Parathyroid adenoma (tissue), 2 donors: ENCODE results near the gene TSPAN11.
"Not testable (repeated sequence)": the region's sequence is repeated elsewhere in the genome, so short reads cannot be mapped to it uniquely, and the experiment has no call there.

Experiments
- H2AFZ ChIP-seq: fragments of 300-600 bp; sonication (generic); one replicate; pipeline ENCODE4 v1.7.0; 2017; ENCODE audit warnings: antibody characterized with exemption, mild to moderate bottlenecking
- H3K27ac ChIP-seq: fragments of 300-600 bp; sonication (generic); one replicate; pipeline ENCODE4 v1.7.0; 2017
- H3K27me3 ChIP-seq: fragments of 300-600 bp; sonication (generic); one replicate; pipeline ENCODE4 v1.7.0; 2017; ENCODE audit warnings: low read length; ENCODE audit not compliant: control insufficient read depth, insufficient read depth
- H3K36me3 ChIP-seq: fragments of 300-600 bp; sonication (generic); one replicate; pipeline ENCODE4 v1.7.0; 2017; ENCODE audit warnings: low read length; ENCODE audit not compliant: control insufficient read depth, insufficient read depth
- H3K4me1 ChIP-seq: fragments of 300-600 bp; sonication (generic); one replicate; pipeline ENCODE4 v1.7.0; 2017; ENCODE audit warnings: control low read depth
- H3K4me2 ChIP-seq: fragments of 300-600 bp; sonication (generic); one replicate; pipeline ENCODE4 v1.7.0; 2017; ENCODE audit warnings: low read length
- H3K4me3 ChIP-seq: fragments of 300-600 bp; sonication (generic); one replicate; pipeline ENCODE4 v1.7.0; 2017; ENCODE audit warnings: low read depth, low read length
- H3K79me2 ChIP-seq: fragments of 300-600 bp; sonication (generic); one replicate; pipeline ENCODE4 v1.7.0; 2017; ENCODE audit warnings: control low read depth
- H3K9ac ChIP-seq: fragments of 300-600 bp; sonication (generic); one replicate; pipeline ENCODE4 v1.7.0; 2017; ENCODE audit warnings: mild to moderate bottlenecking
- H3K9me3 ChIP-seq: fragments of 300-600 bp; sonication (generic); one replicate; pipeline ENCODE4 v1.7.0; 2017; ENCODE audit warnings: low read length; ENCODE audit not compliant: control insufficient read depth
- TF ChIP-seq, protein P1 (sequence below): fragments of 300-600 bp; sonication (generic); IDR thresholded peaks from one replicate; pipeline ENCODE4 v1.7.0; 2017; ENCODE audit warnings: antibody characterized with exemption, mild to moderate bottlenecking
- donor health status: primary hyperparathyroidism.

The TSPAN11 gene

DNA sequence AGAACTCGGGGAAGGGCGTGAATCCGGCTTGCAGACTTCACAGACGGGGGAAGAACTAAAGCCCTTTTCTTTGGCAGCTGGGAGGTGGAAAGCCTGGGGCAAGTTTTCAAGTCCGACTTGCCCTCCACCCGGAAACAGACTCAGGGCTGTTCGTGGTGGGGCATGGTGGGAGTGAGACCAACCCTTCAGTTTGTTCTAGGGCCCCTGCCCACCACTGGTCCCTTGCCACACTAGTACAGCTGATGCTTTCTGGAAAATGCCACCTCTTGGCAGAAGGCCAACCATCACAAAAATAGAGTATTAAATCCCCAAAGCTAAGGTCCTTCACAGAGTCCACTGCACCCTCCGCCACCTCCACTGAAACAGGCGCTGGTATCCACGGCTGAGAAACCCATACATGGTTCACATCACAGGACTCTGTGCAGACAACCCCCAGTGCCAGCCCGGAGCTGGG is 96.8 kb downstream of the TSPAN11 start:
- TF ChIP-seq, protein P1, sequence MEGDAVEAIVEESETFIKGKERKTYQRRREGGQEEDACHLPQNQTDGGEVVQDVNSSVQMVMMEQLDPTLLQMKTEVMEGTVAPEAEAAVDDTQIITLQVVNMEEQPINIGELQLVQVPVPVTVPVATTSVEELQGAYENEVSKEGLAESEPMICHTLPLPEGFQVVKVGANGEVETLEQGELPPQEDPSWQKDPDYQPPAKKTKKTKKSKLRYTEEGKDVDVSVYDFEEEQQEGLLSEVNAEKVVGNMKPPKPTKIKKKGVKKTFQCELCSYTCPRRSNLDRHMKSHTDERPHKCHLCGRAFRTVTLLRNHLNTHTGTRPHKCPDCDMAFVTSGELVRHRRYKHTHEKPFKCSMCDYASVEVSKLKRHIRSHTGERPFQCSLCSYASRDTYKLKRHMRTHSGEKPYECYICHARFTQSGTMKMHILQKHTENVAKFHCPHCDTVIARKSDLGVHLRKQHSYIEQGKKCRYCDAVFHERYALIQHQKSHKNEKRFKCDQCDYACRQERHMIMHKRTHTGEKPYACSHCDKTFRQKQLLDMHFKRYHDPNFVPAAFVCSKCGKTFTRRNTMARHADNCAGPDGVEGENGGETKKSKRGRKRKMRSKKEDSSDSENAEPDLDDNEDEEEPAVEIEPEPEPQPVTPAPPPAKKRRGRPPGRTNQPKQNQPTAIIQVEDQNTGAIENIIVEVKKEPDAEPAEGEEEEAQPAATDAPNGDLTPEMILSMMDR, result no peak
- Histone ChIP-seq H3K4me3 (no peak overlapping the region), H3K4me2 (no peak overlapping the region), H2AFZ (no peak overlapping the region), H3K36me3 (no peaks in the 10 kb centered on the region), H3K27me3 (no peaks in the 10 kb centered on the region), H3K9me3 (no peaks in the 10 kb centered on the region), H3K4me1 (no peaks in the 10 kb centered on the region), H3K9ac (no peak overlapping the region), H3K79me2 (no peaks in the 10 kb centered on the region), H3K27ac (no peak overlapping the region)

DNA sequence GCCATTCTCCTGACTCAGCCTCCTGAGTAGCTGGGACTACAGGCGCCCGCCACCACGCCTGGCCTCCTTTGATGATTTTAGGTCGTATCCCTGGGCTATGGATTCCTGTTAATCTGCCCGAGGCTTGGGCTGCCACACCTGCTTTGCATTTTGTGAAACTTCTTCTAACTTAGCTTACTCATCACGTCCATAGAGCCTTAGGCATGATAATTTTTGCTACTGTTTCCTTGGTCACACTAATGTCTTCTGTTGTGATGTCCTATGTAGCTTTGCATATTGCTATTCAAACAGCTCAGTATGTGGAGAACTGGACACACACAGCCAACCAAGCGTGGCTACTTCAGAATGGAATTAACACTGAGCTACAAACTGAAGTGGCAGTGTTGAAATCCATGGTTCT is 99.7 kb downstream of the TSPAN11 start:
- Histone ChIP-seq H3K79me2 (no peaks in the 10 kb centered on the region), H3K27ac (no peak overlapping the region), H2AFZ (no peak overlapping the region), H3K36me3 (no peaks in the 10 kb centered on the region), H3K4me1 (no peaks in the 10 kb centered on the region), H3K4me2 (no peak overlapping the region), H3K9me3 (no peaks in the 10 kb centered on the region), H3K9ac (no peak overlapping the region), H3K27me3 (no peaks in the 10 kb centered on the region), H3K4me3 (no peak overlapping the region)
- TF ChIP-seq, protein P1, result no peak

DNA sequence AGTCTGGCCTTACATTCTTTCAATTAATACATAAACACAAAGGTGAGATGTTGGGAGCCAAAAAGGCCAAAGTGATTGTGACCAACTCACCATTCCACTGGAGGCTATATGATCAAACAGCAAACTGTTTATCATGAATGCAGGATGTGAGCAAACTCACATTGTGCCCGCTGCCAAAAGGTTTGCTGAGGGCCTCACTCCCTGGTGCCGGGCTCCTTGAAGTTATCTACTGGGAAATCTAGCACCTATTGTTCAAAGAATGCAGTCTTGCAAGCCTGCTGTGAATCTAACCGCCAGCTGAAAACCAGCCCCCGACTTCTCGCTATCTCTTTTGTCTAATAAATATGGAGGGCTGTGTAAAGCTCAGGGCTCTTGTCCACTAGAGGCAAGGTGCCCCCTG is 100.5 kb downstream of the TSPAN11 start:
- H3K36me3 ChIP-seq, H3K4me3 ChIP-seq, H2AFZ ChIP-seq, H3K4me2 ChIP-seq, H3K9ac ChIP-seq, H3K9me3 ChIP-seq, H3K79me2 ChIP-seq, H3K27me3 ChIP-seq, H3K27ac ChIP-seq, H3K4me1 ChIP-seq: not testable (repeated sequence)

DNA sequence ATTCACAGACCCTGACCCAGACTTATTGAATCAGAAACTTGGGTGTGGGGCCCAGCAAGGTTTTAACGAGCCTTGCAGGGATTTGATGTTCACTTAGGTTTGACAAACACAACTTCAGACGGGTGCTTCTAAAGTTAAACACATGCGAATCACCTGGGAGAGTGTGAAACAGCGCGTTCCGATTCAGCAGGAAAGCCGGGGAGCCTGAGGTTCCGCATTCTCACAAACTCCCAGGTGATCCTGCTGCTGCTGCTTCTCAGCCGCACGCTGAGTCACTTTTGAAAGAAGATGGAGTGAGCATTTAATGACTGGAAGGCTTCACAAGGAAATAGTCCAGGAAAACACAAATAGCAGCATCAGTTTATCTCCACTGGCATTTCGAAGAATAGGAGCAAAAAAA is 102.9 kb downstream of the TSPAN11 start:
- H3K9ac ChIP-seq, result no peak overlapping the region
- no peaks in the 10 kb centered on the region for H3K9me3 ChIP-seq
- no peaks in the 10 kb centered on the region for H3K27me3 ChIP-seq
- H3K4me3 ChIP-seq, result no peak overlapping the region
- no peak overlapping the region for H3K27ac ChIP-seq
- H3K36me3 ChIP-seq, result no peaks in the 10 kb centered on the region
- no peaks in the 10 kb centered on the region for H3K79me2 ChIP-seq
- no peak overlapping the region for H3K4me2 ChIP-seq
- no peak overlapping the region for H2AFZ ChIP-seq
- TF ChIP-seq, protein P1, result no peak
- H3K4me1 ChIP-seq, result no peaks in the 10 kb centered on the region

DNA sequence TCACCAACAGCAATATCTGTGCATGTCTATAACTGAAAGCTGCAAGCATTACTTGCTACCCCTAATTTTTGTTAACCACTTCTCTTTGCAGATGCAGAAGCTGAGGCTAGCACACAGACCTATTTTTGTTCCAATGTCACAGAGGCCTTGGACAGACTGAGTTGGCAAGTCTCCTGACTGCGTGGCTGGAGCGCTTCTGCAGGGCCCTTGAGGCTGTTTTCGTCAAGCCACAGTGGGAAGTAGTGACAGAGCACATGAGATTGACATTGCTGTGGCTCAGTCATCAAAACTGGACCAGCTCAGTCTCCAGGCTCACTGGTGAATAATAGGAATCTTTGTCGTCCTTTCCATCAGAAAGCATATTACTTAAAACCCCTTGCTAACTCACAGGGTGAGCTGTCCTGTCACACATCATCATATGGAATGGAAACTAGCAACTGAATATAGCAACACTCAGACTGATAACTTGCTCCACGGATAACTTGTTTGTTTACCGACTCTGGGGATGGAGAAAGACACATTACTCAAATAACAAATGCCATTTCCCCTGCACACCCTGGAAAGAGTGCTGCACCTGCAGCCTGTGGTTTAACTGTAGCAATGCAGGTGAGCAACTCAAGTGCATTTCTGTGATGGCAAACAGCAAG is 103.5 kb downstream of the TSPAN11 start:
- Histone ChIP-seq H3K27me3 (no peaks in the 10 kb centered on the region), H3K4me1 (no peaks in the 10 kb centered on the region), H3K9ac (no peak overlapping the region), H3K4me3 (no peak overlapping the region), H3K27ac (no peak overlapping the region), H2AFZ (no peak overlapping the region), H3K9me3 (no peaks in the 10 kb centered on the region), H3K4me2 (no peak overlapping the region), H3K79me2 (no peaks in the 10 kb centered on the region), H3K36me3 (no peaks in the 10 kb centered on the region)
- TF ChIP-seq, protein P1, result no peak
